ENCODE data around the gene WEE1. TPM values are rescaled to one million over a fixed set of nuclear protein-coding genes. Genes with fewer than 3 reads are reported as not detected.

The WEE1 gene
- total and polyA plus RNA-seq, 10 of the 15 experiments (the other 5 are each of a cell fraction or from before 2014, with no cell fraction given) = 13.8 to 69.5 (median 45.4) TPM

- TF ChIP-seq SKIL (IDR thresholded peaks at IDR 0.05; ENCODE audit: low read depth, poor library complexity, severe bottlenecking) (no peak), IRF4 (IDR thresholded peaks at IDR 0.05; ENCODE audit: low read depth, low read length) (no peak), BCLAF1 (IDR thresholded peaks at IDR 0.05) (no peak), KLF5 (IDR thresholded peaks at IDR 0.05; ENCODE audit: partially characterized antibody) (peak; percentile 64), MYC (IDR thresholded peaks at IDR 0.05; ENCODE audit: insufficient read depth, insufficient read length, insufficient replicate concordance, low read length, severe bottlenecking) (no peak), E4F1 (IDR thresholded peaks at IDR 0.05; ENCODE audit: borderline replicate concordance, partially characterized antibody) (peak; percentile 10)
These were observed at the start of gene WEE1 (continued) for GRCh38 chr11:9573052-9573774.

All from GM12878 (cell line).